H1 (cell line): ENCODE data around the gene CFAP65. TPM values are rescaled to one million over a fixed set of nuclear protein-coding genes. Genes with fewer than 3 reads are reported as not detected.

Experiments
- ZNF274 ChIP-seq: IDR thresholded peaks from 2 replicates; pipeline ENCODE4 v1.7.0; 2012; ENCODE audit warnings: low read length, borderline replicate concordance; ENCODE audit errors: extremely low read depth
- polyA plus RNA-seq, 7 experiments: library from polyadenylated mRNA; depleted of rRNA in 3 of 7; stranded (reverse) in 5 of 7; unstranded in 2 of 7; fragments of >200 nt in 5 of 7; fragments of 200-250 nt in 2 of 7; gene quantifications; 1 replicate in 5 of 7; 2 replicates in 1 of 7; 4 replicates in 1 of 7; pipeline versions ENCODE4 v1.2.1 to v1.2.3, GENCODE V29; 2011 to 2013; ENCODE audit warnings: missing spikeins in 2 of 7, mixed read lengths in 2 of 7
- total RNA-seq: library from RNA; stranded (reverse); fragmentation: NEBNext Ultra II Directional; extraction: Animal tissue kit (Norgen Biotek cat#: 25700); gene quantifications from 2 replicates; pipeline ENCODE4 v1.2.1, GENCODE V29; 2021
- TF ChIP-seq, protein P1 (sequence below): IDR thresholded peaks from 2 replicates; pipeline ENCODE4 v1.6.1; 2012; ENCODE audit warnings: low read length, inconsistent platforms

The CFAP65 gene
- total and polyA plus RNA-seq, 2 of the 8 experiments (the other 6 are each of a cell fraction or from before 2014, with no cell fraction given): 0.19 to 0.45 TPM

DNA sequence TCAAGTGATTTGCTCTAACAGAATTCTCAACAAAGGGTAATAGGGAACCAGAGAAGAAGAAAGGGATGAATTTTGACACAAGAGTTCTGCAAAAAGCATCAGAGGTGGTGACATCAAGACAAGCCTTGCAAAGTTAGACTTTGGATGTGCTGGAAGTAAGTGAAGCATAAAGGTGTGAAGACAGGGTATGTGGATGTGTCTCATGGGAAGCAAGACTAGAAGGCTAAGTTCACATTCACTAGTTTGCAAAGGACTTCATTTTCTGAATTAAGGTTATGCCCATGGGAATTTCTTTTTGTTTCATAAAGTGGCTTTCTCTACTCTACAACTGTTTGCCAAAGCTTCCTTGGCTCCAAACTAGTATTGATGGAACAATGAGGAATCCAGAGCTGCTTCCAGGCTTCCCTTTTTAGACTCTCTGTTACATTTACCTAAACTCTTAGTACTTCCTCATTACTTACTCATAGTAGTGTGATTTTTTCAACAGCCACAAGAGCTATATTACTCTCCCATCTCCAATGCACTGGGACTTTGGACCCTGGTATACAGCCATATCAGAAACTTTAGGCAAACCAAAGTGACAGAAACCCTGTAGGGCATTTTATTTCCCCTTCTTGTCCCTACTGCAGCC, 40.5 kb upstream of the CFAP65 start (continued):
- TF ChIP-seq, protein P1, sequence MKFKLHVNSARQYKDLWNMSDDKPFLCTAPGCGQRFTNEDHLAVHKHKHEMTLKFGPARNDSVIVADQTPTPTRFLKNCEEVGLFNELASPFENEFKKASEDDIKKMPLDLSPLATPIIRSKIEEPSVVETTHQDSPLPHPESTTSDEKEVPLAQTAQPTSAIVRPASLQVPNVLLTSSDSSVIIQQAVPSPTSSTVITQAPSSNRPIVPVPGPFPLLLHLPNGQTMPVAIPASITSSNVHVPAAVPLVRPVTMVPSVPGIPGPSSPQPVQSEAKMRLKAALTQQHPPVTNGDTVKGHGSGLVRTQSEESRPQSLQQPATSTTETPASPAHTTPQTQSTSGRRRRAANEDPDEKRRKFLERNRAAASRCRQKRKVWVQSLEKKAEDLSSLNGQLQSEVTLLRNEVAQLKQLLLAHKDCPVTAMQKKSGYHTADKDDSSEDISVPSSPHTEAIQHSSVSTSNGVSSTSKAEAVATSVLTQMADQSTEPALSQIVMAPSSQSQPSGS: no peak
- TF ChIP-seq ZNF274: no peak
